Measurements from ENCODE around the gene SLC8A2. TPM values are rescaled to one million over a fixed set of nuclear protein-coding genes. Genes with fewer than 3 reads are reported as not detected.
A peak's percentile ranks its signal among the peaks of the same experiment; 100 is the strongest.

SLC8A2 gene
- total and polyA plus RNA-seq, 2 of the 4 experiments (the other 2 are of a cell fraction): 0.05 TPM; not detected in 1

GRCh38 chr19:47512948-47513319, 41.2 kb upstream of the SLC8A2 start:
- Histone ChIP-seq H3K4ac (ENCODE audit: low read depth, low read length) (peak overlapping the region; percentile 25; the same call in 1 of the 2 replicates), H2AK9ac (replicated peaks; ENCODE audit: low read depth, low read length, poor library complexity) (peak overlapping the region; percentile 79), H3K9me1 (ENCODE audit: insufficient read depth, low read length) (peaks cover 25% of the 10 kb centered on the region), H3K4me2 (ENCODE audit: low read depth, low read length) (peak overlapping the region; percentile 77), H2BK120ac (ENCODE audit: low read depth, low read length) (no peak overlapping the region), H3K14ac (replicated peaks; ENCODE audit: low read depth, low read length) (0 out of 2 replicates have a peak overlapping the region, but pooled peaks have one; percentile 37), H3K36me3 (ENCODE audit: control insufficient read depth, insufficient read depth, low read length) (no peaks in the 10 kb centered on the region; the same call in 1 of the 2 replicates), H2BK15ac (ENCODE audit: low read depth, low read length) (no peak overlapping the region), H4K20me1 (ENCODE audit: insufficient read depth, low read length) (peaks cover 55% of the 10 kb centered on the region), H2AFZ (replicated peaks; ENCODE audit: low read length, poor library complexity) (no peak overlapping the region), H3K79me1 (ENCODE audit: low read depth in 1 of 2, low read length in 2 of 2) (peaks cover 34 to 72% of the 10 kb centered on the region in 2 experiments), H2BK20ac (ENCODE audit: low read depth, low read length) (no peak overlapping the region), H3K9ac (ENCODE audit: low read depth, low read length) (peak overlapping the region; percentile 32; the same call in 1 of the 2 replicates), H3K27ac (ENCODE audit: insufficient read depth, low read length) (peak overlapping the region; percentile 66; the same call in 1 of the 2 replicates), H3K18ac (ENCODE audit: low read depth, low read length) (no peak overlapping the region), H3K4me3 (ENCODE audit: insufficient read depth, low read depth, low read length) (no peak overlapping the region), H3K23ac (ENCODE audit: low read depth, low read length) (peak overlapping the region; percentile 89; the same call in 1 of the 2 replicates), H3K9me3 (ENCODE audit: control insufficient read depth, insufficient read depth, low read length) (no peaks in the 10 kb centered on the region), H2BK5ac (ENCODE audit: low read depth, low read length, poor library complexity, severe bottlenecking) (no peak overlapping the region), H4K91ac (ENCODE audit: insufficient read depth, low read depth, low read length) (no peak overlapping the region), H4K8ac (ENCODE audit: low read depth in 2 of 2, low read length in 2 of 2) (peak overlapping the region in 1 of 2 experiments; percentile 51; a peak in 1 of 4 replicates), H3K27me3 (ENCODE audit: control insufficient read depth, insufficient read depth, low read length) (no peaks in the 10 kb centered on the region), H3K56ac (ENCODE audit: extremely low read depth, insufficient read depth, low read length) (no peak overlapping the region), H4K5ac (ENCODE audit: low read depth, low read length) (no peak overlapping the region; the same call in 1 of the 2 replicates), H3K4me1 (ENCODE audit: control insufficient read depth, insufficient read depth, low read length) (peaks cover 18% of the 10 kb centered on the region), H2AK5ac (ENCODE audit: low read depth, low read length) (no peak overlapping the region; the same call in 1 of the 2 replicates)
- no peak for ATAC-seq (ENCODE audit: low read depth)
- ChIA-PET CTCF (no interaction called here), POLR2A (ENCODE audit: unreplicated experiment) (no interaction called here)
- no peak for TF ChIP-seq RAD21 (IDR thresholded peaks at IDR 0.05; ENCODE audit: low read length)
- TF ChIP-seq RFX5 (IDR thresholded peaks at IDR 0.05; ENCODE audit: low read depth, low read length): no peak
- no peak for TF ChIP-seq MAFK (IDR thresholded peaks at IDR 0.05; ENCODE audit: low read depth, low read length)
- TF ChIP-seq RCOR1 (IDR thresholded peaks at IDR 0.05; ENCODE audit: insufficient replicate concordance, low read length): no peak
- TF ChIP-seq, protein P1, sequence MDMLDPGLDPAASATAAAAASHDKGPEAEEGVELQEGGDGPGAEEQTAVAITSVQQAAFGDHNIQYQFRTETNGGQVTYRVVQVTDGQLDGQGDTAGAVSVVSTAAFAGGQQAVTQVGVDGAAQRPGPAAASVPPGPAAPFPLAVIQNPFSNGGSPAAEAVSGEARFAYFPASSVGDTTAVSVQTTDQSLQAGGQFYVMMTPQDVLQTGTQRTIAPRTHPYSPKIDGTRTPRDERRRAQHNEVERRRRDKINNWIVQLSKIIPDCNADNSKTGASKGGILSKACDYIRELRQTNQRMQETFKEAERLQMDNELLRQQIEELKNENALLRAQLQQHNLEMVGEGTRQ (IDR thresholded peaks at IDR 0.05; ENCODE audit: low read depth, low read length): no peak
- no peak for TF ChIP-seq MXI1 (IDR thresholded peaks at IDR 0.05; ENCODE audit: borderline replicate concordance, low read depth, low read length)
- no peak for TF ChIP-seq NFE2L2 (IDR thresholded peaks at IDR 0.05; ENCODE audit: low read depth, low read length)
- TF ChIP-seq CTCF (conservative IDR thresholded peaks at IDR 0.05; ENCODE audit: low read depth, low read length): no peak
- no peak for TF ChIP-seq CHD1 (IDR thresholded peaks at IDR 0.05; ENCODE audit: low read depth, low read length)
- TF ChIP-seq CEBPB (IDR thresholded peaks at IDR 0.05; ENCODE audit: low read depth, low read length): no peak
- TF ChIP-seq FOS (IDR thresholded peaks at IDR 0.05; ENCODE audit: low read depth, low read length): no peak
- no peak for TF ChIP-seq POLR2A (IDR thresholded peaks at IDR 0.05; ENCODE audit: low read depth, low read length)
- no peak for TF ChIP-seq MAZ (IDR thresholded peaks at IDR 0.05; ENCODE audit: borderline replicate concordance, low read depth, low read length)
- TF ChIP-seq SMC3 (IDR thresholded peaks at IDR 0.05; ENCODE audit: low read depth, low read length): no peak
- BruUV-seq (replicated peaks): no TSS peak
- in situ Hi-C loops (cut with MboI; ENCODE audit: low sequenced_read_pairs): no loop called here
- WGBS, 2 experiments (ENCODE audit: extremely low coverage in 2 of 2, insufficient read length in 1 of 2): 55% methylated on average over 4 of the region's 8 CpGs; no CpG with 5 or more reads in 1 of the 2 experiments
- no peak for DNase-seq
- intact Hi-C loops (cut with micrococcal nuclease): loop anchor here (10.0 kb wide), 1 partner anchor 152 kb away; no protein-coding TSS in a partner anchor
- dilution Hi-C loops (cut with HindIII; ENCODE audit: low sequenced_read_pairs, unreplicated experiment): no loop called here

Measured in IMR-90 (cell line).